ENCODE data around the gene PRDM16. TPM values are rescaled to one million over a fixed set of nuclear protein-coding genes. Genes with fewer than 3 reads are reported as not detected.

Gene PRDM16
- total and polyA plus RNA-seq, 2 experiments from 2014 or later = 0.14 to 0.16 TPM

- H3K4me3 ChIP-seq = no peak overlapping the region
- no peaks in the 10 kb centered on the region for H3K36me3 Mint-ChIP-seq (ENCODE audit: low read depth)
- no peaks in the 10 kb centered on the region for H4K20me1 ChIP-seq (replicated peaks; ENCODE audit: insufficient read depth)
- H3K79me2 ChIP-seq (replicated peaks; ENCODE audit: insufficient read depth) = no peaks in the 10 kb centered on the region
- H3K4me1 Mint-ChIP-seq = peaks cover 15% of the 10 kb centered on the region
- H3K9me3 Mint-ChIP-seq = no peaks in the 10 kb centered on the region
- no peak for TF ChIP-seq ZNF331 (CRISPR knock-in tag; IDR thresholded peaks at IDR 0.05; ENCODE audit: low read depth)
- no peak for TF ChIP-seq REST (IDR thresholded peaks at IDR 0.05; ENCODE audit: unreplicated experiment)
- no peak for TF ChIP-seq CTCF (conservative IDR thresholded peaks at IDR 0.05; ENCODE audit: low read depth in 2 of 2)
- TF ChIP-seq POLR2AphosphoS5 (IDR thresholded peaks at IDR 0.05; ENCODE audit: low read depth) = no peak
- no peak for TF ChIP-seq ETS1 (IDR thresholded peaks at IDR 0.05)
- TF ChIP-seq NANOG (IDR thresholded peaks at IDR 0.05; ENCODE audit: borderline replicate concordance) = no peak
- no peak for TF ChIP-seq EZH2 (IDR thresholded peaks at IDR 0.05; ENCODE audit: low read depth, unreplicated experiment)
- no peak for TF ChIP-seq CREB1 (CRISPR knock-in tag; IDR thresholded peaks at IDR 0.05; ENCODE audit: low read depth)
- no peak for TF ChIP-seq EZH2phosphoT487 (IDR thresholded peaks at IDR 0.05; ENCODE audit: unreplicated experiment)
- TF ChIP-seq ZNF114 (CRISPR knock-in tag; IDR thresholded peaks at IDR 0.05) = no peak
- TF ChIP-seq JUNB (IDR thresholded peaks at IDR 0.05; ENCODE audit: unreplicated experiment) = no peak
- no peak for TF ChIP-seq STAT1 (IDR thresholded peaks at IDR 0.05; ENCODE audit: unreplicated experiment)
- TF ChIP-seq ZNF462 (CRISPR knock-in tag; IDR thresholded peaks at IDR 0.05) = no peak
- H3K9me2 ChIP-seq (ENCODE audit: insufficient read depth) = no peaks in the 10 kb centered on the region
- H3K27me3 Mint-ChIP-seq (ENCODE audit: insufficient read depth, low read depth, poor library complexity) = peaks cover 26% of the 10 kb centered on the region
- no peak overlapping the region for H3K4me3 Mint-ChIP-seq
- H3K36me3 ChIP-seq (ENCODE audit: insufficient read depth) = no peaks in the 10 kb centered on the region
- H2AFZ ChIP-seq = no peak overlapping the region
- DNase-seq (ENCODE audit: low spot score) (no peak), ATAC-seq (no peak)
- no peak overlapping the region for H3K27ac ChIP-seq (ENCODE audit: low read depth)
- 0 out of 2 replicates have a peak, but pooled peaks cover 8% of the 10 kb centered on the region for H3K4me1 ChIP-seq (ENCODE audit: insufficient read depth)
- 0 out of 2 replicates have a peak, but pooled peaks cover 2% of the 10 kb centered on the region for H3F3A ChIP-seq (replicated peaks; ENCODE audit: low read depth)
- no peak overlapping the region for H3K4me2 ChIP-seq
- no peak overlapping the region for H3K27ac Mint-ChIP-seq
- no peaks in the 10 kb centered on the region; the same call in 1 of the 2 replicates for H3K27me3 ChIP-seq (ENCODE audit: insufficient read depth)
Observed at GRCh38 chr1:3244025-3244926, 175.3 kb downstream of the PRDM16 start.

All from GM23338 (cell line).